Activated naive CD4-positive, alpha-beta T cell treated with anti-CD3 and anti-CD28 coated beads, Interleukin-2, amount 10 ng/mL, durations not matched to agents 7 days and 5 days (primary cell): ENCODE measurements around the gene SLAIN2.
"Not testable (repeated sequence)": the region's sequence is repeated elsewhere in the genome, so short reads cannot be mapped to it uniquely, and the experiment has no call there.

Experiments
- CTCF ChIA-PET: fragments of 350-600 bp; sonication (Branson Sonifier 250); formaldehyde crosslinking; loops from one replicate; lab custom pipeline; 2021; ENCODE audit warnings: antibody characterized with exemption; lab: Charles Lee
- DNase-seq: peaks from one replicate; pipeline ENCODE4 v3.0.0-alpha.2; 2020
- H3K27ac Mint-ChIP-seq: one replicate; pipeline ENCODE4 v1.8.0; 2021; ENCODE audit warnings: mild to moderate bottlenecking, moderate library complexity, mixed read lengths
- H3K27me3 Mint-ChIP-seq: one replicate; pipeline ENCODE4 v1.8.0; 2021; ENCODE audit warnings: mild to moderate bottlenecking, mixed read lengths
- H3K36me3 Mint-ChIP-seq: one replicate; pipeline ENCODE4 v1.8.0; 2021; ENCODE audit warnings: mixed read lengths
- H3K4me1 Mint-ChIP-seq: one replicate; pipeline ENCODE4 v1.8.0; 2021; ENCODE audit warnings: mixed read lengths
- H3K4me3 Mint-ChIP-seq: one replicate; pipeline ENCODE4 v1.8.0; 2021; ENCODE audit warnings: mild to moderate bottlenecking, moderate library complexity, mixed read lengths
- H3K9me3 Mint-ChIP-seq: one replicate; pipeline ENCODE4 v1.8.0; 2021; ENCODE audit warnings: mixed read lengths

The SLAIN2 gene

GRCh38 chr4:48451656-48452055 lies 110.3 kb downstream of the SLAIN2 start:
- not testable (repeated sequence) for H3K4me3 Mint-ChIP-seq, H3K9me3 Mint-ChIP-seq, DNase-seq, H3K27ac Mint-ChIP-seq, H3K4me1 Mint-ChIP-seq, H3K36me3 Mint-ChIP-seq
- peaks cover 19% of the 10 kb centered on the region for H3K27me3 Mint-ChIP-seq
- CTCF ChIA-PET = interaction anchor here (0.6 kb wide), 1 partner anchor 10 kb away, joined by 3 read pairs; no protein-coding TSS in a partner anchor

- Mint-ChIP-seq H3K9me3 (no peaks in the 10 kb centered on the region), H3K36me3 (no peaks in the 10 kb centered on the region), H3K27me3 (peaks cover 14% of the 10 kb centered on the region), H3K4me1 (no peaks in the 10 kb centered on the region), H3K27ac (no peak overlapping the region), H3K4me3 (no peak overlapping the region)
- no peak for DNase-seq
- CTCF ChIA-PET = interaction anchor here (1.5 kb wide), 1 partner anchor 92 kb away, joined by 4 read pairs; no protein-coding TSS in a partner anchor
These were observed 113.3 kb downstream of the SLAIN2 start for GRCh38 chr4:48454591-48454990.

- H3K4me3 Mint-ChIP-seq = no peak overlapping the region
- H3K27me3 Mint-ChIP-seq = peaks cover 21% of the 10 kb centered on the region
- no peaks in the 10 kb centered on the region for H3K9me3 Mint-ChIP-seq
- no peaks in the 10 kb centered on the region for H3K36me3 Mint-ChIP-seq
- H3K4me1 Mint-ChIP-seq = no peaks in the 10 kb centered on the region
- CTCF ChIA-PET = no interaction called here
- no peak overlapping the region for H3K27ac Mint-ChIP-seq
- DNase-seq = no peak
These were observed 119.7 kb downstream of the SLAIN2 start for GRCh38 chr4:48461000-48461399.

- no peak overlapping the region for H3K27ac Mint-ChIP-seq
- CTCF ChIA-PET = no interaction called here
- H3K4me3 Mint-ChIP-seq = no peak overlapping the region
- no peaks in the 10 kb centered on the region for H3K4me1 Mint-ChIP-seq
- H3K36me3 Mint-ChIP-seq = no peaks in the 10 kb centered on the region
- peaks cover 18% of the 10 kb centered on the region for H3K27me3 Mint-ChIP-seq
- DNase-seq = no peak
- no peaks in the 10 kb centered on the region for H3K9me3 Mint-ChIP-seq
These were observed 121.0 kb downstream of the SLAIN2 start for GRCh38 chr4:48462363-48462762.

- H3K9me3 Mint-ChIP-seq = no peaks in the 10 kb centered on the region
- peaks cover 16% of the 10 kb centered on the region for H3K27me3 Mint-ChIP-seq
- no peak overlapping the region for H3K27ac Mint-ChIP-seq
- no peak overlapping the region for H3K4me3 Mint-ChIP-seq
- H3K36me3 Mint-ChIP-seq = no peaks in the 10 kb centered on the region
- no peak for DNase-seq
- H3K4me1 Mint-ChIP-seq = no peaks in the 10 kb centered on the region
- CTCF ChIA-PET = interaction anchor here (1.0 kb wide), 1 partner anchor 9 kb away, joined by 3 read pairs; no protein-coding TSS in a partner anchor
These were observed 126.1 kb downstream of the SLAIN2 start for GRCh38 chr4:48467442-48467841.

- no peaks in the 10 kb centered on the region for H3K9me3 Mint-ChIP-seq
- no peaks in the 10 kb centered on the region for H3K36me3 Mint-ChIP-seq
These were observed 126.6 kb downstream of the SLAIN2 start for GRCh38 chr4:48467891-48468290.

GRCh38 chr4:48470137-48470536 lies 128.8 kb downstream of the SLAIN2 start:
- DNase-seq = no peak
- no peaks in the 10 kb centered on the region for H3K9me3 Mint-ChIP-seq
- no peaks in the 10 kb centered on the region for H3K4me1 Mint-ChIP-seq
- no peak overlapping the region for H3K27ac Mint-ChIP-seq
- no peaks in the 10 kb centered on the region for H3K36me3 Mint-ChIP-seq
- H3K27me3 Mint-ChIP-seq = peaks cover 8% of the 10 kb centered on the region
- H3K4me3 Mint-ChIP-seq = no peak overlapping the region
- CTCF ChIA-PET = no interaction called here

More at GRCh38 chr4:48467891-48468290, 126.6 kb downstream of the SLAIN2 start:
- peaks cover 16% of the 10 kb centered on the region for H3K27me3 Mint-ChIP-seq
- CTCF ChIA-PET = no interaction called here
- no peaks in the 10 kb centered on the region for H3K4me1 Mint-ChIP-seq
- H3K4me3 Mint-ChIP-seq = no peak overlapping the region
- H3K27ac Mint-ChIP-seq = no peak overlapping the region
- DNase-seq = no peak

GRCh38 chr4:48470570-48470969 lies 129.2 kb downstream of the SLAIN2 start:
- H3K27ac Mint-ChIP-seq = no peak overlapping the region
- CTCF ChIA-PET = no interaction called here
- peaks cover 8% of the 10 kb centered on the region for H3K27me3 Mint-ChIP-seq
- no peak for DNase-seq
- no peak overlapping the region for H3K4me3 Mint-ChIP-seq
- no peaks in the 10 kb centered on the region for H3K9me3 Mint-ChIP-seq
- no peaks in the 10 kb centered on the region for H3K36me3 Mint-ChIP-seq
- H3K4me1 Mint-ChIP-seq = no peaks in the 10 kb centered on the region

GRCh38 chr4:48472794-48473193 lies 131.5 kb downstream of the SLAIN2 start:
- no peak for DNase-seq
- peaks cover 15% of the 10 kb centered on the region for H3K27me3 Mint-ChIP-seq
- H3K27ac Mint-ChIP-seq = no peak overlapping the region
- no peaks in the 10 kb centered on the region for H3K36me3 Mint-ChIP-seq
- CTCF ChIA-PET = no interaction called here
- H3K4me1 Mint-ChIP-seq = no peaks in the 10 kb centered on the region
- no peak overlapping the region for H3K4me3 Mint-ChIP-seq
- no peaks in the 10 kb centered on the region for H3K9me3 Mint-ChIP-seq

GRCh38 chr4:48475770-48476169 lies 134.4 kb downstream of the SLAIN2 start:
- no peak for DNase-seq
- peaks cover 22% of the 10 kb centered on the region for H3K27me3 Mint-ChIP-seq
- CTCF ChIA-PET = interaction anchor here (0.7 to 1.1 kb wide), 3 partner anchors 9 to 149 kb away, joined by 3 read pairs; no protein-coding TSS in a partner anchor
- H3K4me3 Mint-ChIP-seq = no peak overlapping the region
- H3K27ac Mint-ChIP-seq = no peak overlapping the region
- no peaks in the 10 kb centered on the region for H3K9me3 Mint-ChIP-seq
- H3K4me1 Mint-ChIP-seq = no peaks in the 10 kb centered on the region
- H3K36me3 Mint-ChIP-seq = no peaks in the 10 kb centered on the region
